HG02840 (cell line): ENCODE results near the gene ADAMTS2.

Experiments
- ATAC-seq: cut with Tn5 transposase; IDR thresholded peaks from one replicate; pipeline ENCODE4 v1.9.1; 2021; ENCODE audit warnings: mild to moderate bottlenecking, moderate library complexity, moderate number of reproducible peaks; ENCODE audit not compliant: unreplicated experiment, low FRiP score

Gene ADAMTS2

DNA sequence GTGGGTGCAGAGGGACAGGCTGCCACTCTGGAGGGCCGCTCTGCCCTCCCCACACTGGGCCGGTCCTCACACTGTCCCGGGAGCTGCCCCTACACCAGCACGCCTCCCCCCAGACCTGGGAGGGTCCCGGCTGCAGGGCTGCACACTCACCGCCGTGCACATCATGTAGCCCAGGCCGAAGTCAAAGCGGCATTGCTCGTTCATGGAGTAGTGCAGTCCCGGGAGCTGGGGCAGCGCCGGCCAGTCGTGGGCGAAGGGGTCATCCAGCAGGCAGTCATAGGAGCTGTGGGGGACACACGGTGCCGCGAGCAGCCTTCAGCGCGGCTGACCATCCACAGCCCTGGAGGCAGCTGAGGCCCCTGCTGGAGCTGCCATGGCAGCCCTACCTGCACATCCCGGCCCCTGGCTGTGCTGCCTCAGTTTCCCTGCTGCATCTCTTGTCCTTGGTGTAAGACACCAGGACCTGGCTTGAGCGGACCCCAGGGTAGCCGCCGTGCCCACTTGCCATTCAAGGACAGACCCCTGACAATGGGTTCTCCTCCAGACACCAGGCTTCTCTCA, 191.8 kb downstream of the ADAMTS2 start:
- no peak for ATAC-seq

DNA sequence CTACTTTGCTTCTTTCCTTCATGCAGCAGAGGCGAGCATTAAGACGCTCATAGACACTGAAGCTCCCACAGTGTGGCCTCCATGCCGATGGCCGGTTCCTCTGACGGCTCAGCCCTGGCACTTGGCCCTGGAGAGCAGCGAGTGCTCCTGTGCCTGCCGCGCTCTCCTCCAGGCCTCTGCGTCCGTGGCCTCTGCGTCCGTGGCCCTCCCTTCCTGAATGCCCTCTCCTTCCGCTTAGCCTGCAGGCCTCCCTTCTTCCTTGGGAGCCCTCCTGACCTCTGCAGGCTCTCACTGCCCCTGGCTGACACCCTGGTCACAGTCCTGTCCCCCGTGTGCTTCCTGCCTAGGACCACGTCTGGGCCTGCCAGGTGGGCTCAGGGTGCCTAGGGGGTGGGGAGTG, 192.3 kb downstream of the ADAMTS2 start:
- no peak for ATAC-seq

DNA sequence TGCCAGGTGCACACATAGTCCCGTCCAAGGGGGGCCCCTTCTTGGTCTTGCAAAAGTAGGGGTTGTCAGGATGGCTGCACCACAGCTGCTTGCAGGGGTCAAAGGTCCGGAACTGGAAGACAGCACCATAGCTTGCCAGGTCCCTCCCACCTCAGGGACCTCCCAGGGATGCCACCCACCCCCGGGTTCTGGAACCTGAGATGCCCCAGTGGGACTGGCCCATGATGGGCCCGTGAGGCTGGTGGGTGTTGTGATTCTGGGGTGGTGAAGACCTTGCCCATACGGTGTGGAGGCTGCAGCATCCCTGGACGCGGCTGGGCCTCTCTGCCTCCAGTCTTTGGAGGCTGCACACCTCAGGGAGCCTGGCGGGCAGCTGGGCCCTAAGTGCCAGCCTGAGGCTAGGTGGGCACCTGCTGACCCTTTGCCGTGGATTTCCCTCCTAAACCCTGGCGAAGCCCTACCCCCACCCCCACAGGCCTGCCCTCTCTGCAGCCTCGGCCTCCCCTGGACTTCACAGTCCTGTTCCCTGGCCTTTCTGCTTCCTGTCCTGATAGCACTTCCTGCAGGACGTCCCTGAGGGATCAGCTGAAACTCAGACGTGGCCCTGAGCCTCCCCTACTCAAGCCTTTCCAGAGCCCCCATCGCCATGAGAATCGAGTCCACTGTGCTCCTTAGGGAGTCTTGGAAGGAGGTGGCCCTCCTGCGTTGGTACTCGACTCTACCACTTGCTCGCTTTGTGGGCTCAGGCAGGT, 192.9 kb downstream of the ADAMTS2 start:
- no peak for ATAC-seq

GRCh38 chr5:179151286-179152118, 193.8 kb downstream of the ADAMTS2 start:
- no peak for ATAC-seq

DNA sequence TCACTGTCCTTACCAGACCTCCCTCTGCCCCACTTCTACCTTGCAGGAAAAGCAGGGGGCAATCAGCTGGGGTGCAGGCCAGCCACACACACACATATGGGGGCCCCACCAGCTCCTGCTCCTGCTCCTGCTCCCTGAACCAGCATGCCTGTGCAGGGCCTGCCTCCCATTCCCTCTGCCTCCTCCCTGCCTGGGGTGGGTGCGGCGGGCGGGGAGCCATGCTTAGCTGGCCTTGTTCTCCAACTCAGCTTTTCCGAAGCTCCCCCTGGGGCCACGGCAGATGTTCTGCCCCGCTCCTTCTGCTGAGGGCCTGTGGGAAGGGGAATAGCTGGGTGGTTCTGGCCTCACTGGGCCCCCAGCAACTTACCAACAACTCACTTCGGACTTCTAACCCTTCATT, 195.2 kb downstream of the ADAMTS2 start:
- ATAC-seq = no peak

DNA sequence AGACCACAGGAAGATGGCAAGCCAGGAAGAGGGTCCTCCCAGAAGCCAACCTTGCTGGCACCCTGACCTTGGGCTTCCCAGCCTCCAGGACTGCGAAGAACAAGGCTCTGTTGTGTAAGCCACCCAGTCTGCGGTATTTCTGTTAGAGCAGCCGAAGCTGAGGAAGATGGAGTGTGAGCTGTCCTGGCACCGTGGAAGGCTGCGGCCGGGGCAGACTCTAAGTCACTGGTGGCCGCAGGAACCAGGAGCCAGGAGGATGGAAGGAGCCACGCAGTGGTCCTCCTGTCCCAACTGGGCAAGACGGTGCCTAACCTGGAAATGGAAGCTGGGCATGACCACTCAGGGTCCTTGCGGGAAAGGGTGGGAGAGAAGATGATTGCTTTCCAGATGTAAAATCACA, 196.0 kb downstream of the ADAMTS2 start:
- no peak for ATAC-seq

- no peak for ATAC-seq
Measured at GRCh38 chr5:179148703-179149170, 196.5 kb downstream of the ADAMTS2 start.

DNA sequence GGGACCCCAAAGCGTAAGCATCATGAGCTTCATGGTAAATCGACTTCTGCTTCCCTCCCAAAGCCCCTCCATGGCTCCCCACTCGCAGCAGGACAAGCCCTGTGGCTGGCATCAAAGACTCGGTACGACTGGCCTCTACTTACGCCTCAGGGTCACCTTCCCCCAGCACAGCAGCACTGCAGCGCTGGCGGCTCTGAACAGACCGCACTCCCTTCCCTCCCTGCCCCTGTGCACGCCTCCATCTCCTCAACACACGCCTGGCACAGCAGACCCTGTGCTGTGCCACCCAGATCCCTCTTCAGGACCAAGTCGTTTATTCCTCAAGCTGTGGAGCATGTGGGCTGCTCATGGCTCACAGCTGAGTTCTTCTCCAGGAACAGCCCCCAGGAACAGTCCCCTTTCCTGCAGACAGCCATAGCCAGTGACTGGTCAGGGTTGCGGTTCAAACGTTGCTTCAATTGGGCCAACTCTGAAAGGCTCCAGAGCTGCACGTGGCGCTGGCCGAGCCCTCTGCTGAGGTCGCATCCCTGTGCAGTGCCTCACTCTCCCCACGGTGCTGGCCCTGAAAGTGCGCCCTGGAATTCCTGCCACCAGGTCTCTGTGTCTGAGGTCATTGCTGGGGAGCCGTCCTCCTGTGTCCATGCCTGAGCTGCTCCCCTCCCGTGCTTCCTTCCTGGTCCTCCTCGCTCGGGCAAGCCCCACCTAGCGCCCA, 197.1 kb downstream of the ADAMTS2 start:
- ATAC-seq = no peak

DNA sequence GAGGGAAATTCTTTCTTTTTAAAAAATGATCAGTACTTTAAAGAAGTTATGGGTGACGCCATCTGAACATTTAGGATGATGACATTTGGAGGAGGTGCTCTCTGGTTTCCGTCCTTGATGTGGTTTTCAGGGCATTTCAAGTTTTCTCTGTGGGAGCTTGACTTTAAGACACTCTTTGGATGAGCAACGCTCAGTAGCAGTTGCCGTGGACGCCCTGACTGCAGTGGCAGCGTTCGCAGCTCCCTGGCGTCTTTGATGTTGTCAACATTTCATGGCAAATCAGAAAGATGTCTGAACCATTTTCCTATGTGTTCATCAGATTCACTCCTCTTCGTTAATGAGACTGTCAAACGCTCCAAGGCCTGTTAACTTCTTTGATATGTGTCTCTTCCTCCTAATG, 199.0 kb downstream of the ADAMTS2 start:
- no peak for ATAC-seq

DNA sequence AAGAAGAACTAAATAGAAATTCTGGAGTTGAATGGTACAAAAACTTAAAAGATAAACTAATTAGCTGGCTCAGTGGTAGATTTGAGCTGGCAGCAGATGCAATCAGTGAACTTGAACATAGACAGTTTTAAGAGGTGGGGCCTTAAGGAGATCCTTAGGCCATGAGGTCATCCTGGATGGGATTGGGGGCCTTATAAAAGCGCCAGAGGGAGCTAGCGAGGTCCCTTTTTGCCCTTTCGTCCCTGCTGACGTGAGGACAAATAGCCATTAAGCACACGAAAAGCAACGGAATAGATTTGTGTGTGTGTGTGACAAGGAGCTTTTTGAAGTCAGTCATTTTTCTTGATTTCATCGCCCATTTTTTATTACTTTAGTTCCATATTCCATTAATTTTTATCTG, 201.8 kb downstream of the ADAMTS2 start:
- ATAC-seq = no peak

DNA sequence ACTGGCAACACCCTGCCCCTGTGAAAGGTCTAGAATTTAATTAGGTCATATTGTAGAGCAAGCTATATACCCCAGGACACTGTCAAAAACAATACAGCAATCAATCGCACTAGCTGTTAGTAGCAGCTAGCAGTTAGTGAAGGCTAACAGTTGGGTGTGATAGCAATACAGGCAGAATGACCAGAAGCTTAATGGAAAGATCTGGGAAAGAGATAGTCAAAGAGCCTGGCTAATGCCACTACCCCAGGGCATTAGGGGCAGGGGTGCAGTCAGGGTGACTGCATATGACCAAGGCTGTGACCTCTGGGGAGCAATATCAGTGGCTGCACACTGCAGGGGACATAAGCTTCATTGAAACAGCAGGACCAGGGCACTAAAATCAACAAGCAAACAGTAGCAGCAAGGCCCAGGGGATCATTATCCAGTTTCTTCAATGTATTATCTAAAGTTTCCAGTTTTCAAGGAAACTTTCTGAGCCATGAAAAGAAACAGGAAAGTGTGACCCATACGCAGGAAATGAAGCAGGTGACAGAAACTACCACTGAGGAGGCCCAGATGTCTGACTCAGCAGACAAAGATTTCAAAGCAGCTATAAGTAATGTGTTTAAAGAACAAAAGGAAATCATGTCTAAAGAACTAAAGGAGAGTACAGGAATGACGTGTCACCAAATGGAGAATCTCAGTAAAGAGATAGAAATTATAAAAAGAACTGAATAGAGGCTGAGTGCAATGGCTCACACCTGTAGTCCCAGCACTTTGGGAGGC, 202.6 kb downstream of the ADAMTS2 start:
- no peak for ATAC-seq

DNA sequence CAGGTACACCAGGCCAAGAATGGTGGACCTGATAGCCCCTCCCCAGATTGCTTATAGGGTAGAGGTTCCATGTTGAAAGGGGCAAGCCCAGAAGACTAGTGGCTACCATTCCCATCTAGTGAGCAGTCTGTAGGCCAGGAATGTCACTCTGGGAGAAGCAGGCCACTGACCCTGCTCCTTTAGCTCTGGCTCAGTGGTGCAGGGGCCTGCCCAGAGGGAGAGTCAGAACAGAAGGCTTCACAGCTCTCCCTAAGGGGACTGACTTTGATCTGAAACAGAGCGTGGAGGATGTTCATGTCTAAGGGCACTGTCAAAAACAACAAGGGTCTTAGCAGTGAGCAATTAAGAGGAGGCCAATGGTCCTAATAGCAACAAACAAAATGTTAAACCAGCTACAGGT, 203.4 kb downstream of the ADAMTS2 start:
- ATAC-seq = no peak

GRCh38 chr5:179140293-179140692, 205.0 kb downstream of the ADAMTS2 start:
- ATAC-seq = no peak

GRCh38 chr5:179139936-179140235, 205.4 kb downstream of the ADAMTS2 start:
- ATAC-seq = no peak

- ATAC-seq = no peak
Measured at GRCh38 chr5:179139111-179139935, 205.9 kb downstream of the ADAMTS2 start.

GRCh38 chr5:179138568-179138925, 206.7 kb downstream of the ADAMTS2 start:
- ATAC-seq = no peak

DNA sequence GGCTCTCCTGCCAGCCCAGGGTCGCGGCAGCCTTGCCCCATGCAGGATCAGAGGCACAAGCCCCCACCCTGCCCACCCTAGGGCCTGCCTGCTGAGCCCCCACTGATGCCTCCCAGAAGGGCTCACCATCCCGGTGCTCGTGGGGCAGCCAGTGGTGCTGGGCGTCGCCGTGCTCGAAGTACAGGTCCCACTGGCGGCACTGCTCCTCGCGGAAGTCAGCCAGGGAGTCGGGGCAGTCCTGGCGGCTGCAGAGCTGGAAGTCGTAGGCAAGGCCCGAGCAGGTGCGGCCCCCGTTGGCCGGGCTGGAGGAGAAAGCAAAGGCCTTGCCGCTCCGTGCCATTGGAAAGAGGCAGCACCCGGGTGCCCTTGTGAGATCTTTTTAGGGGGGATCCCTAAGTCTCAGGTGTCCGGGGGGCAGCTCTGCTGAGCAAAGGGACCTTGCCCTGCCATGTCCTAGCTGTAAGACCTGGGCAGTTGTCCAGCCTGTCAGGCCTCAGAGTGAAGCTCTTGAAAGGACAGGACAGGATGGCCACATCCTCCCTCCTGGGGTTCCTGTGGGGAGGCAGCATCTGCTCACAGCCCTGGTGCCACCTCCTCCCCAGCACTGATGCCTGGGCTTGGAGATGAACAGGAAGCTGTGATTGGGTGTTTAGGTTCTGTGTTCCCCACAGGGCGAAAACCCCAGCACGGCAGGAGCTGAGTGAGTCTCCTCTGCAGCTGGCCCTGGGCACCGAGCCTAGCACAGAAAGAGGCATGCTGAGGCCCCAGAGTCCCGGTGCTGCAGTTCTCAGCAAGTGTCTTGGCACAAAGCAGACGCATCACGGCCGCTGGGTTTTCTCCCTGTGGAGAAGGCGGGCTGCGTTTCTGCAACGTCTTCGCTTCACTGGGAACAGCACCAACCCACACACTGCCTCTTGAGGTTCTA, 207.4 kb downstream of the ADAMTS2 start:
- no peak for ATAC-seq

GRCh38 chr5:179137016-179137642, 208.1 kb downstream of the ADAMTS2 start:
- ATAC-seq = no peak
